Skin of body (tissue), 2 donors: ENCODE data around the gene FOXI1. TPM values are rescaled to one million over a fixed set of nuclear protein-coding genes. Genes with fewer than 3 reads are reported as not detected.

Experiments used
- DNase-seq: peaks from one replicate; lab custom pipeline; 2025; lab: John Stamatoyannopoulos, UW
- total RNA-seq: library from RNA; depleted of rRNA; stranded (reverse); fragments of >200 nt; gene quantifications from one replicate; pipeline ENCODE4 v1.2.3, GENCODE V29; 2014

FOXI1 gene
- total RNA-seq, 1 donor from 2014 or later: 0.10 TPM

DNA sequence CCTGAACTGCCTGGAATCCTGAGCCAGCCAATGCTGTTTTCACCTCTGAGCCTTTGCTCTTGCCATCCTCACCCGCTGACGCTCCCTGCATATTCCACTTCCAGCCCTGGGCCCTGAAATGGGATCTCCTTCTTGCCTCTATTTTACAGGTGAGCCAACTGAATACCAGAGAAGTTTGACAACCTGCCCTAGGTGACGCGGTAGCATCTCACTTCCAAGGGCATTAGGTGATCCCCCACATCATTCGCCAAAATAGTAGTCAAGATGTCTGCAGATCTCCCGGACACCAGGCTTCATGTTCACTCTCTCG is 43.5 kb downstream of the FOXI1 start:
- no peak for DNase-seq

DNA sequence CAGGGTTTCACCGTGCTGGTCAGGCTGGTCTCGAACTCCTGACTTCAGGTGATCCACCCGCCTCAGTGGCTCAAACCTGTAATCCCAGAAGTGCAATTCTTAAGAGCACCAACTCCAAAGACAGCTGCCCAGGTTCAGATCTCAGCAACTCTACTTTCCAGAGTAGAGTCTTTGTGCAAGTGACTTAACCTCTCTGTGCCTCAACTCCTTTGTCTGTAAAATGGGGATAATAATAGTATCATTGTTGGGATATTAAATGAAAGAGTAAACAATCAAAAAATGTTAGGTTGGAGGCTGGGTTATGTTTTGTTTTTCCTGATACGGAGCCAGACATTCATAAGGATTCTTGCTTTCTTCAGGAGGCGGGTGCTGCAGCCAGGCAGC is 45.0 kb downstream of the FOXI1 start:
- no peak for DNase-seq

DNA sequence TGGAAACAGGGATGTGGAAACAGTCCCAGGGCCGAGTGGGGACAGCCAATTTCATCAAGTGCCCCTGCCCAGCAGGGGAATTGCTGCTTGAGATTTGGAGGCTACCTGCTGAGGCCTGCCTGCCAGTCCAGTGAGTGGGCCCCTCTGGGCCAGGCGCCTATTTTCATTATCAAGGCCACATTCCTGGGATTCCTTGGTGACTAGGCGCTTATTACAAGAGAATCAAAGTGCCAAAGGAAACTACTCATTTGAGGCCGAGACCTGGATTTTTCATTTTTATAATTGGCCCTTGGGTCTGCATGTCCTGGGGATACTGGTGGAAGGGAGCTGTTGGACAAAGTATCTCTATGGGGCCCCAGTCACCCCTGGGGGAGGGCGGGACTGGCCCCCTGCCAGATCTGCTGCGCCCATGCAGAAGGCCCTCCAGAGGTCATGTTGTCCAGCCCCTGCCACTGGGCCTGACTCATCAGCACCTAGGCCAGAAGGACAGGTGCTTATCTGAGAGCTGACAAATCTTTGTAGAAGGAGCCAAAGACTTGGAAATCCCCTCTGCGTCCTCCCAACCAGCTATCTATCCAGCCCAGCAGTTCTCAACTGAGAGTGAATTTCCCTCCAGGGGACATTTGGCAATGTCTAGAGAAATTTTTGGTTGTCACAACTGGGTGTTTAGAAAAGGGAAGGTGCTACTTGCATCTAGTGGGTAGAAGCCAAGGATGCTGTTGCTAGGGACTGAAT is 45.6 kb downstream of the FOXI1 start:
- DNase-seq: no peak

DNA sequence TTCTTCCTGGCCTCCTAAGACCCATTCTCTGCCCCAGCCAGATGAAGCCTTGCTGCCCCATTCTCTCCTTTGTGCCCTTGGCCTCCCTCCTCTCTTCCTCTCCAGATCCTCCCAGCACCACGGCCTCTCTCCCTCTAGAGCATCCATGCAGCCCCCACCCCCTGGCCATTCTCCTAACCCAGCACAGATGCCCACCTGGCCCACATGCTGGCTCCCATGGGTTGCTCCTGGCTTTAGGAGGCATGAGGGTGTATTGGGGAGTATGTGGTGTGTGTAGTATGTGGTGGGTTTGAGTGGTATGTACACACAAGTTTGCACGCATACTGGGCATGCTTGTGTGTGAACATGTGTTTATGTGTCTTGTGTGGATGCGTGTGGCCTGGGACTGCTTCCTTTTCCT is 47.1 kb downstream of the FOXI1 start:
- no peak for DNase-seq

DNA sequence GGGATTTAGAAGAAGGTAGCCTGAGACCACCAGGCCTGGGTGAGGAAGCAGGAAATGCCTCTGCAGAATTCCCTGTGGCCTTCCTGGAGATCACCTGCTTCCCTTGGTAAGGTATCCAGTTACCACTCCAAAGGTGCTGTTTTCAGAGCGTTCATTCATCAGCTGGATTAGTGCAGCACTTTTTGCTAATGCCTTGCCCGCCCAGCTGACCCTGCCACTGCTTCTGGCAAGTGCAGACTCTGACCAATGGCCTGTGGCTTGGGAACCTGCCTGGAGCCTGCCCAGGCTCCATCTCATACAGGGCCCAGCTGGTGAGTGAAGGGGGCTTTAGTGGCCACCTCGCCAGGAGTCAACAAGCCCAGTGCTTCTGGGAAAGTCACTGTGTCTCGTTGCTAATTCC is 48.6 kb downstream of the FOXI1 start:
- no peak for DNase-seq

DNA sequence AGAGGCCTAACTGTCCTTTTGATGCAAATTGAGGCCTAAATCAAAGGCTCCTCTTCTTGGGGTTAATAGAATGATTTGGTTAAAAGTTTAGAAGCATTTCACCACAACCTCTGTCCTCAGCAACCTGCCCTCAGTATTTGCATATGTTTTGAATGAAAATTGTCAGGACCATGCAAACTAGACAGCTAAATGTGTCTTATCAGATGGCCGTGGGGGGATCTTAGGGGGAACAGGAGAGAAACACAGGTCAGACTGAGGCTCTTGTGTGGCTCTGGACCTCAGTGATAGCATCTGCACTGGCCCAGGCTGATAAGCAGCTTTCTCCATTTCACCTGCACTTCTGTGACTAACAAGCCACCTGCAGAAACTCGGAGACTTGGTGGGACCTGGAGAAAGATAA is 49.0 kb downstream of the FOXI1 start:
- DNase-seq: no peak

DNA sequence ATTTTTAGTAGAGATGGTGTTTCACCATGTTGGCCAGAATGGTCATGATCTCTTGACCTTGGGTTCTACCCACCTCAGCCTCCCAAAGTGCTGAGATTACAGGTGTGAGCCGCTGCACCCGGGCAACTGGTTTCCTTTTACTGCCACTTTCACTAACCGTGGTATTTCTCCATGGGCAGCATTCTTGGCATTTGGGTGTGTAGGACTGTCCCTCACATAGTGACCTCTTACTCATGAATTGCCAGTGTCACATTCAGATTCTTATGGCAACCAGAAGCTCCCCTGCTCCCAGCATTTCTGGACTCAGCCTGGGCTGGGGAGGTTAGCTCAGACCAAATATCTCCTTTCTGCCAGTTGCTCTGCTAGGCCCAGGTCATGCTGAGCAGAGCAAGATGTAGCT is 50.1 kb downstream of the FOXI1 start:
- DNase-seq: no peak

DNA sequence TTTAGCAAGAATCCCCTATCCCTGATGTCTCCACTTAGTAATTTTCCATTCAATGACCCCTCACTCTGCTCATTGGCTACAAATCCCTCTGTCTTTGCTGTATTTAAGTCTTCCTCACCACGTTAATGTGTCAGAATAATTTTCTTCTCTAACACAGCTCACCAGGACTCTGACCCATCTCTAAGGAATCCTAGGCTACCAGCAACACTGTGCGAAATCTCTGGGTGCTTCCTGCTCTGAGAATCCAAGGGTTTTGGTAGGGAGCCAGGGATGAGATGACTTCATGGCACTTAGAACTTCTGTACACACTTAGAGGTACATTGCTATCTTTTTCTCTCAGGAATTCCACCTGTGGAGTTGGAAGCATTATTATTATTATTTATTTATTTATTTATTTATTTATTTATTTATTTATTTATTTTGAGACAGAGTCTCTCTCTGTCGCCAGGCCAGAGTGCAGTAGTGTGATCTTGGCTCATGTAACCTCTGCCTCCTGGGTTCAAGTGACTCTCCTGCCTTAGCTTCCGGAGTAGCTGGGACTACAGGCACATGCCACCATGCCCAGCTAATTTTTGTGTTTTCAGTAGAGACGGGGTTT is 53.5 kb downstream of the FOXI1 start:
- DNase-seq: no peak

Other genes starting within 250 kb of the FOXI1 start
- gene INSYN2B, start 125.4 kb upstream of the FOXI1 start, total RNA-seq: 0.10 TPM
- gene C5orf58, start 127.1 kb downstream of the FOXI1 start, total RNA-seq: not detected
- 10.2 TPM for gene LCP2, start 191.9 kb downstream of the FOXI1 start, total RNA-seq